Measurements from ENCODE around the gene NAA15.

GRCh38 chr4:139312552-139313332 lies 11.4 kb downstream of the NAA15 start:
- TF ChIP-seq POLR2A (IDR thresholded peaks at IDR 0.05) (no peak), CTCF (IDR thresholded peaks at IDR 0.05) (no peak)
